Measurements from ENCODE around the gene HMGXB3. TPM values are rescaled to one million over a fixed set of nuclear protein-coding genes. Genes with fewer than 3 reads are reported as not detected.

Gene HMGXB3
- total RNA-seq, 2 donors from 2014 or later = 49.2 to 50.1 TPM

Other genes with a start within 250 kb of the HMGXB3 start
- not detected for gene PDE6A, start 55.9 kb upstream of the HMGXB3 start, total RNA-seq
- gene SLC26A2, start 40.0 kb upstream of the HMGXB3 start, total RNA-seq = 10 to 100 TPM; 16.9 to 32.0 TPM
- 10 to 100 TPM in 1 of 2 donors, 1 to 10 TPM in 1; 3.4 to 10.0 TPM for gene TIGD6, start 85 bp upstream of the HMGXB3 start, total RNA-seq
- 10 to 100 TPM; 76.3 to 98.6 TPM for gene CSF1R, start 85.8 kb downstream of the HMGXB3 start, total RNA-seq
- 100 to 1,000 TPM; 362 to 421 TPM for gene PDGFRB, start 155.1 kb downstream of the HMGXB3 start, total RNA-seq
- not detected for gene CDX1, start 166.0 kb downstream of the HMGXB3 start, total RNA-seq
- gene SLC6A7, start 189.3 kb downstream of the HMGXB3 start, total RNA-seq = not detected